K562 (cell line): ENCODE measurements around the gene PVALEF. TPM values are rescaled to one million over a fixed set of nuclear protein-coding genes. Genes with fewer than 3 reads are reported as not detected.

Experiments
- BCL6 ChIP-seq: fragments of 250-450 bp; sonication (Bioruptor Pico); IDR thresholded peaks from 2 replicates; pipeline ENCODE4 v1.4.0; 2020
- CBX1 ChIP-seq: sonication (generic); IDR thresholded peaks from 2 replicates; pipeline ENCODE4 v1.6.1; 2016; ENCODE audit warnings: antibody characterized with exemption, low read depth, mild to moderate bottlenecking
- CHCHD3 ChIP-seq: fragments of 250-450 bp; sonication (Bioruptor Pico); IDR thresholded peaks from 2 replicates; pipeline ENCODE4 v2.1.2; 2022; ENCODE audit warnings: mild to moderate bottlenecking
- HDAC2 ChIP-seq: fragments of 450-650 bp; IDR thresholded peaks from 2 replicates; pipeline ENCODE4 v1.6.1; 2016; ENCODE audit warnings: mild to moderate bottlenecking
- MTA3 ChIP-seq: fragments of 450-650 bp; formaldehyde crosslinking; IDR thresholded peaks from 2 replicates; pipeline ENCODE4 v1.6.1; 2017; ENCODE audit warnings: mild to moderate bottlenecking, borderline replicate concordance
- OTX1 ChIP-seq: fragments of 450-650 bp; formaldehyde crosslinking; IDR thresholded peaks from 2 replicates; pipeline ENCODE4 v1.4.0; 2022; ENCODE audit warnings: mild to moderate bottlenecking
- SIRT6 ChIP-seq: IDR thresholded peaks from one replicate; pipeline ENCODE4 v1.6.1; 2012; ENCODE audit warnings: low read depth, mild to moderate bottlenecking, control low read depth, inconsistent platforms, low read length, moderate library complexity
- SUPT5H ChIP-seq: fragments of 450-650 bp; IDR thresholded peaks from 2 replicates; pipeline ENCODE4 v1.6.1; 2016
- ZNF436 ChIP-seq: fragments of 250-450, 450-650 bp; sonication (Bioruptor Pico); formaldehyde crosslinking; IDR thresholded peaks from 2 replicates; pipeline ENCODE4 v1.7.0; 2020; ENCODE audit warnings: mild to moderate bottlenecking
- polyA plus RNA-seq, 8 experiments: library from polyadenylated mRNA; depleted of rRNA in 4 of 8; stranded (reverse) in 5 of 8; unstranded in 3 of 8; fragments of >200 nt; fragmentation: Nextera tagmentation in 2 of 8; fragmentation: Illumina TruSeq in 1 of 8; extraction: Ambion mirVana in 2 of 8; extraction: Trizol in 1 of 8; gene quantifications; 2 replicates each; pipeline versions ENCODE4 v1.2.1 to v1.2.3, GENCODE V29; 2011 to 2014; ENCODE audit warnings: inconsistent platforms in 1 of 8, missing spikeins in 1 of 8
- total RNA-seq, 7 experiments: library from RNA; depleted of rRNA in 6 of 7; stranded (reverse); fragments of >200 nt in 6 of 7; fragmentation: Illumina TruSeq in 2 of 7; extraction: Trizol in 2 of 7; gene quantifications; 2 replicates each; pipeline versions ENCODE4 v1.2.1 to v1.2.3, GENCODE V29; 2011 to 2021; ENCODE audit warnings: low replicate concordance in 1 of 7
- TF ChIP-seq, protein P1 (sequence below): fragments of 200-600 bp; sonication (generic); IDR thresholded peaks from one replicate; pipeline ENCODE4 v1.6.1; 2012; ENCODE audit warnings: mild to moderate bottlenecking, low read depth, low read length, inconsistent platforms
- TF ChIP-seq, protein P2 (sequence below): sonication (generic); formaldehyde crosslinking; IDR thresholded peaks from 2 replicates; pipeline ENCODE4 v1.8.0; 2022; ENCODE audit warnings: mild to moderate bottlenecking, missing genetic modification reagents

The PVALEF gene
- total and polyA plus RNA-seq, 9 of the 15 experiments (the other 6 are each of a cell fraction or from before 2014, with no cell fraction given): not detected

DNA sequence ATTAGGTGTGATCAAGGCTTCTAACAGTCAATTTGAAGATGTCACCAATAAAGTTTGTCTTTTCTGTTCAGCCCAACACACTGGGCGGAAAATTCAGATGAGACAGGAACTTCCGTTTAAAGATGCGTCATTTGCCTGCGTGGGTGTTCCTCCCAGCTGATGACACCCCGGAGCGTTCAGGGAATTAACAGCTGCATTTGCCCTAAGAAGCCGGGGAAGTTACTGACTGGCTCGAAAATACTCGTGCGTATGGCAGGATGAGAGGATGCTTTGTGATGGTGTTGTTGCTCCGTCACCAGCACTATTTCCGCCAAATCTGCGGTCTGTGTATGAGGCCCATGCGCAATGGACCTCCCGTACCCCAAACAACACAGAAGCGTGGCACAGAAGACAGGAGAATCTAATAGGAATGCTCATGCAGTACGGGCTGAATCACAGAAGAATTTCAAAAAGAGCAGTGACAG is 11.9 kb upstream of the PVALEF start (continued):
- TF ChIP-seq, protein P1, sequence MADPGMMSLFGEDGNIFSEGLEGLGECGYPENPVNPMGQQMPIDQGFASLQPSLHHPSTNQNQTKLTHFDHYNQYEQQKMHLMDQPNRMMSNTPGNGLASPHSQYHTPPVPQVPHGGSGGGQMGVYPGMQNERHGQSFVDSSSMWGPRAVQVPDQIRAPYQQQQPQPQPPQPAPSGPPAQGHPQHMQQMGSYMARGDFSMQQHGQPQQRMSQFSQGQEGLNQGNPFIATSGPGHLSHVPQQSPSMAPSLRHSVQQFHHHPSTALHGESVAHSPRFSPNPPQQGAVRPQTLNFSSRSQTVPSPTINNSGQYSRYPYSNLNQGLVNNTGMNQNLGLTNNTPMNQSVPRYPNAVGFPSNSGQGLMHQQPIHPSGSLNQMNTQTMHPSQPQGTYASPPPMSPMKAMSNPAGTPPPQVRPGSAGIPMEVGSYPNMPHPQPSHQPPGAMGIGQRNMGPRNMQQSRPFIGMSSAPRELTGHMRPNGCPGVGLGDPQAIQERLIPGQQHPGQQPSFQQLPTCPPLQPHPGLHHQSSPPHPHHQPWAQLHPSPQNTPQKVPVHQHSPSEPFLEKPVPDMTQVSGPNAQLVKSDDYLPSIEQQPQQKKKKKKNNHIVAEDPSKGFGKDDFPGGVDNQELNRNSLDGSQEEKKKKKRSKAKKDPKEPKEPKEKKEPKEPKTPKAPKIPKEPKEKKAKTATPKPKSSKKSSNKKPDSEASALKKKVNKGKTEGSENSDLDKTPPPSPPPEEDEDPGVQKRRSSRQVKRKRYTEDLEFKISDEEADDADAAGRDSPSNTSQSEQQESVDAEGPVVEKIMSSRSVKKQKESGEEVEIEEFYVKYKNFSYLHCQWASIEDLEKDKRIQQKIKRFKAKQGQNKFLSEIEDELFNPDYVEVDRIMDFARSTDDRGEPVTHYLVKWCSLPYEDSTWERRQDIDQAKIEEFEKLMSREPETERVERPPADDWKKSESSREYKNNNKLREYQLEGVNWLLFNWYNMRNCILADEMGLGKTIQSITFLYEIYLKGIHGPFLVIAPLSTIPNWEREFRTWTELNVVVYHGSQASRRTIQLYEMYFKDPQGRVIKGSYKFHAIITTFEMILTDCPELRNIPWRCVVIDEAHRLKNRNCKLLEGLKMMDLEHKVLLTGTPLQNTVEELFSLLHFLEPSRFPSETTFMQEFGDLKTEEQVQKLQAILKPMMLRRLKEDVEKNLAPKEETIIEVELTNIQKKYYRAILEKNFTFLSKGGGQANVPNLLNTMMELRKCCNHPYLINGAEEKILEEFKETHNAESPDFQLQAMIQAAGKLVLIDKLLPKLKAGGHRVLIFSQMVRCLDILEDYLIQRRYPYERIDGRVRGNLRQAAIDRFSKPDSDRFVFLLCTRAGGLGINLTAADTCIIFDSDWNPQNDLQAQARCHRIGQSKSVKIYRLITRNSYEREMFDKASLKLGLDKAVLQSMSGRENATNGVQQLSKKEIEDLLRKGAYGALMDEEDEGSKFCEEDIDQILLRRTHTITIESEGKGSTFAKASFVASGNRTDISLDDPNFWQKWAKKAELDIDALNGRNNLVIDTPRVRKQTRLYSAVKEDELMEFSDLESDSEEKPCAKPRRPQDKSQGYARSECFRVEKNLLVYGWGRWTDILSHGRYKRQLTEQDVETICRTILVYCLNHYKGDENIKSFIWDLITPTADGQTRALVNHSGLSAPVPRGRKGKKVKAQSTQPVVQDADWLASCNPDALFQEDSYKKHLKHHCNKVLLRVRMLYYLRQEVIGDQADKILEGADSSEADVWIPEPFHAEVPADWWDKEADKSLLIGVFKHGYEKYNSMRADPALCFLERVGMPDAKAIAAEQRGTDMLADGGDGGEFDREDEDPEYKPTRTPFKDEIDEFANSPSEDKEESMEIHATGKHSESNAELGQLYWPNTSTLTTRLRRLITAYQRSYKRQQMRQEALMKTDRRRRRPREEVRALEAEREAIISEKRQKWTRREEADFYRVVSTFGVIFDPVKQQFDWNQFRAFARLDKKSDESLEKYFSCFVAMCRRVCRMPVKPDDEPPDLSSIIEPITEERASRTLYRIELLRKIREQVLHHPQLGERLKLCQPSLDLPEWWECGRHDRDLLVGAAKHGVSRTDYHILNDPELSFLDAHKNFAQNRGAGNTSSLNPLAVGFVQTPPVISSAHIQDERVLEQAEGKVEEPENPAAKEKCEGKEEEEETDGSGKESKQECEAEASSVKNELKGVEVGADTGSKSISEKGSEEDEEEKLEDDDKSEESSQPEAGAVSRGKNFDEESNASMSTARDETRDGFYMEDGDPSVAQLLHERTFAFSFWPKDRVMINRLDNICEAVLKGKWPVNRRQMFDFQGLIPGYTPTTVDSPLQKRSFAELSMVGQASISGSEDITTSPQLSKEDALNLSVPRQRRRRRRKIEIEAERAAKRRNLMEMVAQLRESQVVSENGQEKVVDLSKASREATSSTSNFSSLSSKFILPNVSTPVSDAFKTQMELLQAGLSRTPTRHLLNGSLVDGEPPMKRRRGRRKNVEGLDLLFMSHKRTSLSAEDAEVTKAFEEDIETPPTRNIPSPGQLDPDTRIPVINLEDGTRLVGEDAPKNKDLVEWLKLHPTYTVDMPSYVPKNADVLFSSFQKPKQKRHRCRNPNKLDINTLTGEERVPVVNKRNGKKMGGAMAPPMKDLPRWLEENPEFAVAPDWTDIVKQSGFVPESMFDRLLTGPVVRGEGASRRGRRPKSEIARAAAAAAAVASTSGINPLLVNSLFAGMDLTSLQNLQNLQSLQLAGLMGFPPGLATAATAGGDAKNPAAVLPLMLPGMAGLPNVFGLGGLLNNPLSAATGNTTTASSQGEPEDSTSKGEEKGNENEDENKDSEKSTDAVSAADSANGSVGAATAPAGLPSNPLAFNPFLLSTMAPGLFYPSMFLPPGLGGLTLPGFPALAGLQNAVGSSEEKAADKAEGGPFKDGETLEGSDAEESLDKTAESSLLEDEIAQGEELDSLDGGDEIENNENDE: no peak
- TF ChIP-seq BCL6 (no peak), SUPT5H (no peak), SIRT6 (no peak), ZNF436 (CRISPR knock-in tag) (no peak), OTX1 (no peak), MTA3 (no peak), CBX1 (no peak), CHCHD3 (CRISPR knock-in tag) (no peak), HDAC2 (no peak)
- TF ChIP-seq, protein P2, sequence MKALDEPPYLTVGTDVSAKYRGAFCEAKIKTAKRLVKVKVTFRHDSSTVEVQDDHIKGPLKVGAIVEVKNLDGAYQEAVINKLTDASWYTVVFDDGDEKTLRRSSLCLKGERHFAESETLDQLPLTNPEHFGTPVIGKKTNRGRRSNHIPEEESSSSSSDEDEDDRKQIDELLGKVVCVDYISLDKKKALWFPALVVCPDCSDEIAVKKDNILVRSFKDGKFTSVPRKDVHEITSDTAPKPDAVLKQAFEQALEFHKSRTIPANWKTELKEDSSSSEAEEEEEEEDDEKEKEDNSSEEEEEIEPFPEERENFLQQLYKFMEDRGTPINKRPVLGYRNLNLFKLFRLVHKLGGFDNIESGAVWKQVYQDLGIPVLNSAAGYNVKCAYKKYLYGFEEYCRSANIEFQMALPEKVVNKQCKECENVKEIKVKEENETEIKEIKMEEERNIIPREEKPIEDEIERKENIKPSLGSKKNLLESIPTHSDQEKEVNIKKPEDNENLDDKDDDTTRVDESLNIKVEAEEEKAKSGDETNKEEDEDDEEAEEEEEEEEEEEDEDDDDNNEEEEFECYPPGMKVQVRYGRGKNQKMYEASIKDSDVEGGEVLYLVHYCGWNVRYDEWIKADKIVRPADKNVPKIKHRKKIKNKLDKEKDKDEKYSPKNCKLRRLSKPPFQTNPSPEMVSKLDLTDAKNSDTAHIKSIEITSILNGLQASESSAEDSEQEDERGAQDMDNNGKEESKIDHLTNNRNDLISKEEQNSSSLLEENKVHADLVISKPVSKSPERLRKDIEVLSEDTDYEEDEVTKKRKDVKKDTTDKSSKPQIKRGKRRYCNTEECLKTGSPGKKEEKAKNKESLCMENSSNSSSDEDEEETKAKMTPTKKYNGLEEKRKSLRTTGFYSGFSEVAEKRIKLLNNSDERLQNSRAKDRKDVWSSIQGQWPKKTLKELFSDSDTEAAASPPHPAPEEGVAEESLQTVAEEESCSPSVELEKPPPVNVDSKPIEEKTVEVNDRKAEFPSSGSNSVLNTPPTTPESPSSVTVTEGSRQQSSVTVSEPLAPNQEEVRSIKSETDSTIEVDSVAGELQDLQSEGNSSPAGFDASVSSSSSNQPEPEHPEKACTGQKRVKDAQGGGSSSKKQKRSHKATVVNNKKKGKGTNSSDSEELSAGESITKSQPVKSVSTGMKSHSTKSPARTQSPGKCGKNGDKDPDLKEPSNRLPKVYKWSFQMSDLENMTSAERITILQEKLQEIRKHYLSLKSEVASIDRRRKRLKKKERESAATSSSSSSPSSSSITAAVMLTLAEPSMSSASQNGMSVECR (CRISPR knock-in tag): no peak
